Stimulated activated naive CD8-positive, alpha-beta T cell treated with anti-CD3 and anti-CD28 coated beads, Interleukin-15, Interleukin-2, amounts not matched to agents 100 U/mL and 50 U/mL, for 24 hours (primary cell): Measurements from ENCODE around the gene ABCC3.

Experiments
- ATAC-seq: fragments of 150-1000 bp; cut with Tn5 transposase; one replicate; pipeline ENCODE4 v1.10.0; 2021
- DNase-seq: peaks from one replicate; pipeline ENCODE4 v3.0.0; 2021

ABCC3 gene

GRCh38 chr17:50627036-50627781 lies 7.5 kb upstream of the ABCC3 start:
- DNase-seq (no peak), ATAC-seq (no peak)

GRCh38 chr17:50627782-50628601 lies 6.7 kb upstream of the ABCC3 start:
- ATAC-seq, result no peak
- no peak for DNase-seq

GRCh38 chr17:50629902-50630301 lies 4.8 kb upstream of the ABCC3 start:
- no peak for DNase-seq

GRCh38 chr17:50630524-50631194 lies 4.0 kb upstream of the ABCC3 start:
- peak; percentile 70 for DNase-seq
- ATAC-seq, result peak; percentile 42

More at GRCh38 chr17:50629902-50630301, 4.8 kb upstream of the ABCC3 start:
- no peak for ATAC-seq

GRCh38 chr17:50631195-50631907 lies 3.3 kb upstream of the ABCC3 start:
- ATAC-seq (no peak), DNase-seq (no peak)

- DNase-seq, result no peak
Measured at GRCh38 chr17:50631908-50632571, 2.6 kb upstream of the ABCC3 start.

GRCh38 chr17:50632637-50633036 lies 2.0 kb upstream of the ABCC3 start:
- ATAC-seq (no peak), DNase-seq (no peak)

More at GRCh38 chr17:50631908-50632571, 2.6 kb upstream of the ABCC3 start:
- no peak for ATAC-seq

GRCh38 chr17:50633683-50634082 lies 998 bp upstream of the ABCC3 start:
- DNase-seq, result no peak
- ATAC-seq, result no peak

GRCh38 chr17:50634915-50635731 lies 442 bp downstream of the ABCC3 start:
- no peak for DNase-seq
- peak; percentile 6 for ATAC-seq

GRCh38 chr17:50635732-50635981 lies 976 bp downstream of the ABCC3 start:
- ATAC-seq (no peak), DNase-seq (no peak)

GRCh38 chr17:50635982-50636803 lies 1.5 kb downstream of the ABCC3 start:
- ATAC-seq, result no peak
- DNase-seq, result no peak

GRCh38 chr17:50636804-50637195 lies 2.1 kb downstream of the ABCC3 start:
- ATAC-seq (no peak), DNase-seq (no peak)

GRCh38 chr17:50637829-50638605 lies 3.3 kb downstream of the ABCC3 start:
- ATAC-seq (no peak), DNase-seq (no peak)

- DNase-seq, result no peak
- ATAC-seq, result no peak
Measured at GRCh38 chr17:50638606-50638965, 3.9 kb downstream of the ABCC3 start.

- no peak for ATAC-seq
- DNase-seq, result no peak
Measured at GRCh38 chr17:50638966-50639713, 4.5 kb downstream of the ABCC3 start.

- DNase-seq, result no peak
Measured at GRCh38 chr17:50640686-50641351, 6.1 kb downstream of the ABCC3 start.

GRCh38 chr17:50641357-50641756 lies 6.7 kb downstream of the ABCC3 start:
- ATAC-seq, result no peak
- no peak for DNase-seq

More at GRCh38 chr17:50640686-50641351, 6.1 kb downstream of the ABCC3 start:
- no peak for ATAC-seq

GRCh38 chr17:50642071-50642721 lies 7.5 kb downstream of the ABCC3 start:
- no peak for DNase-seq
- no peak for ATAC-seq
